HepG2 (cell line): ENCODE measurements around the gene ZFAND2A. TPM values are rescaled to one million over a fixed set of nuclear protein-coding genes. Genes with fewer than 3 reads are reported as not detected.

ENCODE experiments used
- DMAP1 ChIP-seq: IDR thresholded peaks from 2 replicates; pipeline ENCODE4 v1.6.1; 2016
- ELF4 ChIP-seq: sonication (generic); formaldehyde crosslinking; IDR thresholded peaks from 2 replicates; pipeline ENCODE4 v1.5.0; 2020; ENCODE audit warnings: missing genetic modification reagents, mild to moderate bottlenecking, moderate library complexity, borderline replicate concordance
- FIP1L1 ChIP-seq: fragments of 200-400 bp; formaldehyde crosslinking; IDR thresholded peaks from 2 replicates; pipeline ENCODE4 v1.6.1; 2018; ENCODE audit warnings: low read depth, mild to moderate bottlenecking, low read length, moderate library complexity, borderline replicate concordance; ENCODE audit not compliant: insufficient read depth
- FOXA1 ChIP-seq, 2 experiments: fragments of 450-650 bp in 1 of 2; sonication (generic) in 1 of 2; formaldehyde crosslinking in 1 of 2; IDR thresholded peaks; 2 replicates each; pipeline versions ENCODE4 v1.4.0 to v1.6.1; 2016 to 2020; ENCODE audit warnings: missing genetic modification reagents in 1 of 2
- LCORL ChIP-seq, 2 experiments: fragments of 450-650 bp in 1 of 2; sonication (generic) in 1 of 2; formaldehyde crosslinking in 1 of 2; IDR thresholded peaks; 2 replicates each; pipeline versions ENCODE4 v1.5.0 to v1.6.1; 2017 to 2020; ENCODE audit warnings: antibody characterized with exemption in 1 of 2, missing genetic modification reagents in 1 of 2
- MAFG ChIP-seq: sonication (generic); formaldehyde crosslinking; IDR thresholded peaks from 2 replicates; pipeline ENCODE4 v1.5.1; 2020; ENCODE audit warnings: mild to moderate bottlenecking, missing genetic modification reagents
- MAX ChIP-seq: IDR thresholded peaks from 2 replicates; pipeline ENCODE4 v1.6.1; 2012; ENCODE audit warnings: inconsistent platforms
- SP1 ChIP-seq, 2 experiments: fragments of 450-650 bp in 1 of 2; sonication (generic) in 1 of 2; formaldehyde crosslinking in 1 of 2; IDR thresholded peaks; 2 replicates each; pipeline versions ENCODE4 v1.4.0 to v1.6.1; 2016 to 2020; ENCODE audit warnings: missing genetic modification reagents in 1 of 2
- TRAFD1 ChIP-seq: sonication (generic); formaldehyde crosslinking; IDR thresholded peaks from 2 replicates; pipeline ENCODE4 v1.5.1; 2020; ENCODE audit warnings: missing genetic modification reagents, mild to moderate bottlenecking, borderline replicate concordance
- ZNF530 ChIP-seq: sonication (generic); formaldehyde crosslinking; IDR thresholded peaks from 2 replicates; pipeline ENCODE4 v1.5.0; 2020; ENCODE audit warnings: low read depth, mild to moderate bottlenecking, missing genetic modification reagents
- ZNF564 ChIP-seq: sonication (generic); formaldehyde crosslinking; IDR thresholded peaks from 2 replicates; pipeline ENCODE4 v1.8.1; 2023; ENCODE audit warnings: mild to moderate bottlenecking, missing genetic modification reagents
- ZNF580 ChIP-seq: IDR thresholded peaks from 2 replicates; pipeline ENCODE4 v1.6.1; 2016; ENCODE audit warnings: low read depth, borderline replicate concordance
- ZNF687 ChIP-seq: sonication (generic); formaldehyde crosslinking; IDR thresholded peaks from 2 replicates; pipeline ENCODE4 v1.5.1; 2020; ENCODE audit warnings: mild to moderate bottlenecking, missing genetic modification reagents, moderate library complexity
- ZNF746 ChIP-seq: sonication (generic); formaldehyde crosslinking; IDR thresholded peaks from 2 replicates; pipeline ENCODE4 v1.8.0; 2022; ENCODE audit warnings: mild to moderate bottlenecking, missing genetic modification reagents
- ZNF766 ChIP-seq: sonication (generic); formaldehyde crosslinking; IDR thresholded peaks from 2 replicates; pipeline ENCODE4 v1.5.0; 2020; ENCODE audit warnings: missing genetic modification reagents, borderline replicate concordance
- ZNF772 ChIP-seq: sonication (generic); formaldehyde crosslinking; IDR thresholded peaks from 2 replicates; pipeline ENCODE4 v1.5.0; 2020; ENCODE audit warnings: mild to moderate bottlenecking, missing genetic modification reagents
- ZNF878 ChIP-seq: sonication (generic); formaldehyde crosslinking; IDR thresholded peaks from 2 replicates; pipeline ENCODE4 v1.8.1; 2023; ENCODE audit warnings: mild to moderate bottlenecking, missing genetic modification reagents, moderate library complexity
- polyA plus RNA-seq, 8 experiments: library from polyadenylated mRNA; depleted of rRNA in 3 of 8; stranded (reverse) in 7 of 8; unstranded in 1 of 8; fragments of >200 nt; fragmentation: Illumina TruSeq in 4 of 8; extraction: Trizol in 4 of 8; gene quantifications; 2 replicates each; pipeline versions ENCODE4 v1.2.1 to v1.2.3, GENCODE V29; 2011 to 2016; ENCODE audit warnings: low read depth in 4 of 8, missing spikeins in 1 of 8, mixed read lengths in 1 of 8; ENCODE audit not compliant: insufficient read depth in 1 of 8
- total RNA-seq, 5 experiments: library from RNA; depleted of rRNA; stranded (reverse); fragments of >200 nt; fragmentation: Illumina TruSeq; extraction: Trizol; gene quantifications; 2 replicates each; pipeline ENCODE4 v1.2.3, GENCODE V29; 2016; ENCODE audit warnings: low read depth in 1 of 5
- TF ChIP-seq, protein P1 (sequence below): sonication (generic); IDR thresholded peaks from 2 replicates; pipeline ENCODE4 v1.6.1; 2016; ENCODE audit warnings: low read depth, borderline replicate concordance
- TF ChIP-seq, protein P2 (sequence below): sonication (generic); formaldehyde crosslinking; IDR thresholded peaks from 2 replicates; pipeline ENCODE4 v1.8.1; 2022; ENCODE audit warnings: low read depth, mild to moderate bottlenecking, missing genetic modification reagents

ZFAND2A gene
- total and polyA plus RNA-seq, 2 of the 13 experiments (the other 11 are each of a cell fraction or from before 2014, with no cell fraction given): 140 to 153 TPM

- TF ChIP-seq ZNF687 (CRISPR knock-in tag): peak; percentile 59; the same call in 1 of the 2 replicates
- TF ChIP-seq FOXA1 (IDR thresholded peaks at IDR 0.05): no peak
- TF ChIP-seq FOXA1 (CRISPR knock-in tag; IDR thresholded peaks at IDR 0.05): no peak
- no peak for TF ChIP-seq ZNF878 (CRISPR knock-in tag)
- TF ChIP-seq ZNF530: no peak
- 0 out of 2 replicates have a peak, but pooled peaks have one; percentile 12 for TF ChIP-seq ZNF746
- TF ChIP-seq ZNF766: no peak
- no peak for TF ChIP-seq MAFG (CRISPR knock-in tag)
- TF ChIP-seq ZNF772 (CRISPR knock-in tag): no peak
- no peak for TF ChIP-seq TRAFD1 (CRISPR knock-in tag)
- 0 out of 2 replicates have a peak, but pooled peaks have one; percentile 65 for TF ChIP-seq FIP1L1
- TF ChIP-seq ELF4 (CRISPR knock-in tag): no peak
- TF ChIP-seq, protein P1, sequence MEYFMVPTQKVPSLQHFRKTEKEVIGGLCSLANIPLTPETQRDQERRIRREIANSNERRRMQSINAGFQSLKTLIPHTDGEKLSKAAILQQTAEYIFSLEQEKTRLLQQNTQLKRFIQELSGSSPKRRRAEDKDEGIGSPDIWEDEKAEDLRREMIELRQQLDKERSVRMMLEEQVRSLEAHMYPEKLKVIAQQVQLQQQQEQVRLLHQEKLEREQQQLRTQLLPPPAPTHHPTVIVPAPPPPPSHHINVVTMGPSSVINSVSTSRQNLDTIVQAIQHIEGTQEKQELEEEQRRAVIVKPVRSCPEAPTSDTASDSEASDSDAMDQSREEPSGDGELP: peak; percentile 38; the same call in 1 of the 2 replicates
- 0 out of 2 replicates have a peak, but pooled peaks have one; percentile 52 for TF ChIP-seq DMAP1 (CRISPR knock-in tag)
- no peak for TF ChIP-seq LCORL (IDR thresholded peaks at IDR 0.05)
- no peak for TF ChIP-seq LCORL (CRISPR knock-in tag; IDR thresholded peaks at IDR 0.05)
- peak; percentile 62; the same call in 1 of the 2 replicates for TF ChIP-seq ZNF564
- no peak for TF ChIP-seq SP1 (IDR thresholded peaks at IDR 0.05)
- peak; percentile 49; the same call in 1 of the 2 replicates for TF ChIP-seq SP1 (CRISPR knock-in tag; IDR thresholded peaks at IDR 0.05)
- TF ChIP-seq, protein P2, sequence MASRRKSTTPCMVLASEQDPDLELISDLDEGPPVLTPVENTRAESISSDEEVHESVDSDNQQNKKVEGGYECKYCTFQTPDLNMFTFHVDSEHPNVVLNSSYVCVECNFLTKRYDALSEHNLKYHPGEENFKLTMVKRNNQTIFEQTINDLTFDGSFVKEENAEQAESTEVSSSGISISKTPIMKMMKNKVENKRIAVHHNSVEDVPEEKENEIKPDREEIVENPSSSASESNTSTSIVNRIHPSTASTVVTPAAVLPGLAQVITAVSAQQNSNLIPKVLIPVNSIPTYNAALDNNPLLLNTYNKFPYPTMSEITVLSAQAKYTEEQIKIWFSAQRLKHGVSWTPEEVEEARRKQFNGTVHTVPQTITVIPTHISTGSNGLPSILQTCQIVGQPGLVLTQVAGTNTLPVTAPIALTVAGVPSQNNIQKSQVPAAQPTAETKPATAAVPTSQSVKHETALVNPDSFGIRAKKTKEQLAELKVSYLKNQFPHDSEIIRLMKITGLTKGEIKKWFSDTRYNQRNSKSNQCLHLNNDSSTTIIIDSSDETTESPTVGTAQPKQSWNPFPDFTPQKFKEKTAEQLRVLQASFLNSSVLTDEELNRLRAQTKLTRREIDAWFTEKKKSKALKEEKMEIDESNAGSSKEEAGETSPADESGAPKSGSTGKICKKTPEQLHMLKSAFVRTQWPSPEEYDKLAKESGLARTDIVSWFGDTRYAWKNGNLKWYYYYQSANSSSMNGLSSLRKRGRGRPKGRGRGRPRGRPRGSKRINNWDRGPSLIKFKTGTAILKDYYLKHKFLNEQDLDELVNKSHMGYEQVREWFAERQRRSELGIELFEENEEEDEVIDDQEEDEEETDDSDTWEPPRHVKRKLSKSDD (CRISPR knock-in tag): no peak
- 0 out of 2 replicates have a peak, but pooled peaks have one; percentile 23 for TF ChIP-seq MAX
- TF ChIP-seq ZNF580: 0 out of 2 replicates have a peak, but pooled peaks have one; percentile 16
Observed at GRCh38 chr7:1160670-1161021, 650 bp upstream of the ZFAND2A start (continued).
